Measurements from ENCODE around the gene IFT88. TPM values are rescaled to one million over a fixed set of nuclear protein-coding genes. Genes with fewer than 3 reads are reported as not detected.

IFT88 gene
- total and polyA plus RNA-seq, 9 of the 15 experiments (the other 6 are each of a cell fraction or from before 2014, with no cell fraction given): 8.3 to 13.5 (median 10.0) TPM

DNA sequence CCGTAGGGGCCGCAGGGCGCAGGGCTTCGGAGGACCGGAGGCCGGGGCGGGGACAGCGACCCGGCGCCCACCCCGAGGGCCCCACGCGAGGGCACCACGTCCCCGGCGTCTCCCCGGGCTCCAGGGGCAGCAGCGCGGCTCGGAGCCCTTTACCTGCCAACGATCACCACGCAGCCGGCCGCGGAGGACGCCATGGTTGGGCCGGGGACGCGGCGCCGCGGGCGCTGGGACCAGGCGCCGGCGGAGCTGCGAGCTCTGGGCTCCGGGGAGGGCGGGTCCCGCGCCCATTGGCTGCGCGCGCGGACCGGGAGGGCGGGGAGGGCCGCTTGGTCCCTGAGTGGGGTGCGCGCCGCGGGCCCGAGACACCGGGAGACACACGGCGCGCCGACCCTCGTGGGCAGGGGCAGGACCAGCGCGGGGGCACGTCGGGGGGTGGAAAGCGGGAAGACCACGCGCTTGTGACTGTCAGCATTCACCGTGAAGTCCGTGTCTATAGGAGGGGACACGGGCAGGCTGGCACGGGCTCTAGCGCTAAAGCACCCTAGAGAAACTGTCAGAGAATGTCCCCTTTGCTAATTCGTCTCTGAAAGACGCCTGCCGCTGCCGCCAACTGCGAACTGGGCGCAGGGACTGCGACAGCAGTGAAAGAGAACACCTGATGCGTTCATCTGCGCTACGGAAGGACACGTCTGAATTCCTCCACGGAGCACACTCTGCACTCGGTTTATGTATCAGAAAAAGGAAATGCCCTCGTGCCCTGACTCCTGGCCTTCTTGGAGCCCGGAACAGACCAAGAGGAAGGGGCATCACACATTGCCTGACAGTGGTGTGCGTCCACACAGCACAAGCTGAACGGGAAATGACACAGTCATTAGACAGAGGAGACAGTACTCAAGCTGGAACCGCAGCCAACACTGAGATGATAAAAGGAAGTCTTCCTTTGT, 41.1 kb upstream of the IFT88 start, which contains the start of gene CRYL1 (continued):
- no peak for TF ChIP-seq HNRNPL (IDR thresholded peaks at IDR 0.05; ENCODE audit: low read depth, low read length)
- 0 out of 2 replicates have a peak, but pooled peaks have one; percentile 24 for TF ChIP-seq ZBTB40 (IDR thresholded peaks at IDR 0.05)
- no peak for TF ChIP-seq ZBTB40 (CRISPR knock-in tag; IDR thresholded peaks at IDR 0.05)
- no peak for TF ChIP-seq MCM3 (IDR thresholded peaks at IDR 0.05)
- no peak for TF ChIP-seq JUND (IDR thresholded peaks at IDR 0.05; ENCODE audit: borderline replicate concordance, low read depth, low read length)
- no peak for TF ChIP-seq JUND (tag; IDR thresholded peaks at IDR 0.05; ENCODE audit: borderline replicate concordance, low read depth, low read length)
- no peak for TF ChIP-seq RCOR1 (IDR thresholded peaks at IDR 0.05; ENCODE audit: borderline replicate concordance in 1 of 2, low read depth in 2 of 2, low read length in 2 of 2)
- TF ChIP-seq NFIC (IDR thresholded peaks at IDR 0.05): no peak
- TF ChIP-seq C11orf30 (IDR thresholded peaks at IDR 0.05; ENCODE audit: low read depth): 0 out of 2 replicates have a peak, but pooled peaks have one; percentile 23
- TF ChIP-seq ZNF592 (IDR thresholded peaks at IDR 0.05): no peak
- peak; percentile 30 for TF ChIP-seq HNRNPLL (IDR thresholded peaks at IDR 0.05; ENCODE audit: low read depth, low read length, poor library complexity, severe bottlenecking)
- no peak for TF ChIP-seq U2AF1 (optimal IDR thresholded peaks at IDR 0.05; ENCODE audit: low read depth, low read length)
- no peak for TF ChIP-seq PTRF (tag; IDR thresholded peaks at IDR 0.05)
- TF ChIP-seq ZNF699 (CRISPR knock-in tag; IDR thresholded peaks at IDR 0.05; ENCODE audit: insufficient replicate concordance): no peak

All from K562 (cell line).